ENCODE data around the gene ADARB2. TPM values are rescaled to one million over a fixed set of nuclear protein-coding genes. Genes with fewer than 3 reads are reported as not detected.

The ADARB2 gene
- total RNA-seq, 1 donor from 2014 or later, result under 0.01 TPM

- no peak overlapping the region for H3K27ac ChIP-seq (ENCODE audit: low read depth, low read length)
- H3K9me3 ChIP-seq (ENCODE audit: control insufficient read depth in 3 of 3, low read length in 3 of 3), result peaks cover 0 to 2% (median 0%) of the 10 kb centered on the region in 3 donors
- H3K36me3 ChIP-seq (ENCODE audit: control insufficient read depth in 3 of 3, insufficient read depth in 3 of 3, low read length in 3 of 3), result no peaks in the 10 kb centered on the region
- no peak overlapping the region for H3K4me3 ChIP-seq (ENCODE audit: low read length in 3 of 3)
- no peak overlapping the region for H3K9ac ChIP-seq (ENCODE audit: low read depth in 1 of 3, low read length in 3 of 3)
- H3K4me1 ChIP-seq (ENCODE audit: control insufficient read depth in 3 of 3, insufficient read depth in 3 of 3, low read length in 3 of 3), result no peaks in the 10 kb centered on the region
- peaks cover 0 to 13% (median 7%) of the 10 kb centered on the region in 3 donors for H3K27me3 ChIP-seq (ENCODE audit: control insufficient read depth in 3 of 3, insufficient read depth in 3 of 3, low read length in 3 of 3)
Observed at GRCh38 chr10:1449572-1450205, 287.6 kb downstream of the ADARB2 start.

DNA sequence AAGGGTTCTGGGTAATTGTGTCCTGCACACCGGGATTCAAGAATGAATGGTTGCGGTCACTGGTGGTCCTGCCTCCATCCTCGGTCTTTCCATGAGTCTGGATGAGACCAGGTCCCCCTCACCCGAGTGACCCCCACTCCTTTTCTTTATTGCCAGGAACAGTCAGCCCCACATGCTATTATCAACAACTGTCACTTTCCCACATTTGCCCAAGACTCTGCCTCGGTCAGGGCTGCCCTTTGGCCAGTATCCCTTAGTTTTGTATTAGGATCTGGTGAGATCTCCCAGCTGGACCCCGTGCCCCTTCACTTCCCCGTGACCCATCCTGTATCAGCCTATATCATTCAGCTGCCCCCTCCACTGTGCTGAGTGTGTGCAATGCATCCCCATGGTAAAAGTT, 288.3 kb downstream of the ADARB2 start:
- H3K27me3 ChIP-seq (ENCODE audit: control insufficient read depth in 3 of 3, insufficient read depth in 3 of 3, low read length in 3 of 3), result peaks cover 0 to 13% (median 7%) of the 10 kb centered on the region in 3 donors
- peaks cover 0 to 2% (median 0%) of the 10 kb centered on the region in 3 donors for H3K9me3 ChIP-seq (ENCODE audit: control insufficient read depth in 3 of 3, low read length in 3 of 3)
- no peak overlapping the region for H3K4me3 ChIP-seq (ENCODE audit: low read length in 3 of 3)
- H3K36me3 ChIP-seq (ENCODE audit: control insufficient read depth in 3 of 3, insufficient read depth in 3 of 3, low read length in 3 of 3), result no peaks in the 10 kb centered on the region
- H3K4me1 ChIP-seq (ENCODE audit: control insufficient read depth in 3 of 3, insufficient read depth in 3 of 3, low read length in 3 of 3), result no peaks in the 10 kb centered on the region
- no peak overlapping the region for H3K9ac ChIP-seq (ENCODE audit: low read depth in 1 of 3, low read length in 3 of 3)
- H3K27ac ChIP-seq (ENCODE audit: low read depth, low read length), result no peak overlapping the region

DNA sequence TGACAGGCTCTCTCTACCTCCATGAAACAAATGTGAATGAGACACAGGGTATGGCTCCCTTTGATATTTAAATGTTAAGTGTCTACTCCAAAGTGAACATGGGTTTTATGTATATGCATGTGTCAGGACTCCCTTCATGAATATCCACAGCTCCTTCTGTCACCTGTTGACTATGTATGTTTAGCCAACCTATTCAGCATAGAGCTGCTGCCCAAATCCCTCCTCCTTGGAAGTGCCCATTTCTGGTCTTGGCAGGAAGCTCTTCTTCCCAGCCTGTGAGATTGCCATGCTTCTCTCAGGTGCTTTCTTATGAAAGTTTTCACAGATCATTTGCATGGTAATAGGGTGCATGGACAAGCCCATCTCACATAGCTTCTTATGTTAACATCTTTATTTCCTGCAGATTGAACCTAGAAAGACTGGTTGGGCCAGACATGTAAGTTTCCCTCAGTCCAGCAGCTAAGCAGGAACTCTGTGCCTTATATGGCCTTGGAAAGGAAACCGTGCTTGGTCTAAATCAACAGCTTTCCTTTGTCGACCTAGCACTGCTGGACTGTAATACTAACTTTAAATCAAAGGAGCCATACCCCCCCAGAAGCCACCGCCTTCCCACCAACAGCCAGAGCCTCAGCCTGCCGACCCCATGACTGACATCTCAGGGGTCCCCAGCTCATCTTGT, 288.9 kb downstream of the ADARB2 start:
- H3K27me3 ChIP-seq (ENCODE audit: control insufficient read depth in 3 of 3, insufficient read depth in 3 of 3, low read length in 3 of 3), result peaks cover 0 to 13% (median 7%) of the 10 kb centered on the region in 3 donors
- no peaks in the 10 kb centered on the region for H3K36me3 ChIP-seq (ENCODE audit: control insufficient read depth in 3 of 3, insufficient read depth in 3 of 3, low read length in 3 of 3)
- no peak overlapping the region for H3K4me3 ChIP-seq (ENCODE audit: low read length in 3 of 3)
- no peak overlapping the region for H3K9ac ChIP-seq (ENCODE audit: low read depth in 1 of 3, low read length in 3 of 3)
- no peaks in the 10 kb centered on the region for H3K4me1 ChIP-seq (ENCODE audit: control insufficient read depth in 3 of 3, insufficient read depth in 3 of 3, low read length in 3 of 3)
- peaks cover 0 to 2% (median 0%) of the 10 kb centered on the region in 3 donors for H3K9me3 ChIP-seq (ENCODE audit: control insufficient read depth in 3 of 3, low read length in 3 of 3)
- H3K27ac ChIP-seq (ENCODE audit: low read depth, low read length), result no peak overlapping the region

DNA sequence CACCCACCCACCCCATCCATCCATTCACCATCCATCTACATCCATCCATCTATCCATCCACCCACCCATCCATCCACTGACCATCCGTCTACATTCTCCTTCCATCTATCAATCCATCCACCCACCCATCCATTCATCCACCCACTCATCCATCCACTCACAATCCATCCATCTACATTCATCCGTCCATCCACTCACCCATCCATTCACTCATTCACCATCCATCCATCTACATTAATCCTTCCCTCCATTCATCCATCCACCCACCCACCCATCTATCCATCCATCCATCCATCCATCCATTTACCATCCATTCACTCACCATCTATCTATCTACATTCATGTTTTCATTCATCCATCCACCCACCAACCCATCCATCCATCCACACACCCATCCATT, 292.5 kb downstream of the ADARB2 start:
- Histone ChIP-seq H3K27ac (ENCODE audit: low read depth, low read length) (no peak overlapping the region), H3K4me1 (ENCODE audit: control insufficient read depth in 3 of 3, insufficient read depth in 3 of 3, low read length in 3 of 3) (no peaks in the 10 kb centered on the region), H3K4me3 (ENCODE audit: low read length in 3 of 3) (no peak overlapping the region), H3K27me3 (ENCODE audit: control insufficient read depth in 3 of 3, insufficient read depth in 3 of 3, low read length in 3 of 3) (peaks cover 0 to 3% (median 0%) of the 10 kb centered on the region in 3 donors), H3K9me3 (ENCODE audit: control insufficient read depth in 3 of 3, low read length in 3 of 3) (no peaks in the 10 kb centered on the region), H3K36me3 (ENCODE audit: control insufficient read depth in 3 of 3, insufficient read depth in 3 of 3, low read length in 3 of 3) (no peaks in the 10 kb centered on the region), H3K9ac (ENCODE audit: low read depth in 1 of 3, low read length in 3 of 3) (no peak overlapping the region)

DNA sequence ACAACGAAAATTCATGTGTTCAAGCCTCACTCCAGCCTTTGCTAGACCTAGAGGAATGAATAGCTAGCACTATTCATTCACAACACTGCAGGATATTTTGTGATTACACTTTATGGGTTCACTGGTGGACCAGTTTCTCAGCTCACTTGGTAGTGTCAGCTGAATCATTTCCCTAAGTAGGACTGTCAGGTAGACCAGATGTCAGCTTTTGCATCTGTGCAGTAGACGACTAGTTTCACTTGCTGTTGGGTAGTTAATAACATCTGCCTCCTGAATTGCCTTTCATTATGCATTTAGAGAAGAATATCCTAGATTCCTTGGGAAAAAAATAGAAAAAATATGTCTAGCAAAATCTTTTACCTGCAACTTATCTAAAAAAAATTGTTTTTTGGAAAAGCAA, 296.4 kb downstream of the ADARB2 start:
- Histone ChIP-seq H3K27ac (ENCODE audit: low read depth, low read length) (no peak overlapping the region), H3K36me3 (ENCODE audit: control insufficient read depth in 3 of 3, insufficient read depth in 3 of 3, low read length in 3 of 3) (no peaks in the 10 kb centered on the region), H3K9ac (ENCODE audit: low read depth in 1 of 3, low read length in 3 of 3) (no peak overlapping the region), H3K4me1 (ENCODE audit: control insufficient read depth in 3 of 3, insufficient read depth in 3 of 3, low read length in 3 of 3) (no peaks in the 10 kb centered on the region), H3K4me3 (ENCODE audit: low read length in 3 of 3) (no peak overlapping the region), H3K9me3 (ENCODE audit: control insufficient read depth in 3 of 3, low read length in 3 of 3) (no peaks in the 10 kb centered on the region), H3K27me3 (ENCODE audit: control insufficient read depth in 3 of 3, insufficient read depth in 3 of 3, low read length in 3 of 3) (peaks cover 0 to 4% (median 0%) of the 10 kb centered on the region in 3 donors)

DNA sequence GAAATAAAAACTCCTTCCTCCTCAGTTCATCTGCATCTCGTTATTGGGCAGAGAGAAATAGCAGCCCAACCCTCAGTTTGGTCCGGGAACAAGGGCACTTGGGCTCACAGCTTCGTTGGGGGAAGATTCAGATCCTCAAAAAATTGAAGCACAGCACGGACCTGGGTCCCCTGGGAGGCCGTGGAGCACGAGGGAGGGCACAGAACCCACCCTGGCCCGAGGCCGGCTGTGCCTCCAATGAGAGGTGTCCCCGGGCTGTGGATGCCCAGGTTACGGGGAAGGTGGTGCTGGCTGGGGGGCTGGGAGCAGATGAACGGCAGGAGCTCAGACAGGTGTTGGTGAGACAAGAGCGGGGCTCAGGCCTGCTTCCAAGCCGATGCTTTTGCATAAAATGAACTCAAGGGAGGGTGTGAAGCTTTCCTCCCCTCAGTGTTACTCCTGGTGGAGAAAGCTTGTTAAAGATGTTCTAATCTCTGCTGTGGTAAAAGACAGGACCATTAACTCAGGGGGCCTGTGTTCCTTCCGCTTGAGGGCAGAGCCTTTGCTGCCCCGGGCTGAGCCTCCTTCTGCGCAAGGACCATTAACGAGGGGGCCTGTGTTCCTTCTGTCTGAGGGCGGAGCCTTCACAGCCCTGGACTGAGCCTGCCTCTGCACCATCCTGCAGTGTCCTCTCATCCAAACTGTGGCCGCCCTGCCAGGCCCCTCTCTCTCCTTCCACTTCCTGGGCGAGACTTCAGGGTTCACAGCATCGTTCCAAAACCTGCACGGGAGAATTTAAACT, 302.2 kb downstream of the ADARB2 start:
- Histone ChIP-seq H3K9me3 (ENCODE audit: control insufficient read depth in 3 of 3, low read length in 3 of 3) (peaks cover 0 to 2% (median 0%) of the 10 kb centered on the region in 3 donors), H3K9ac (ENCODE audit: low read depth in 1 of 3, low read length in 3 of 3) (no peak overlapping the region), H3K4me1 (ENCODE audit: control insufficient read depth in 3 of 3, insufficient read depth in 3 of 3, low read length in 3 of 3) (no peaks in the 10 kb centered on the region), H3K4me3 (ENCODE audit: low read length in 3 of 3) (no peak overlapping the region), H3K36me3 (ENCODE audit: control insufficient read depth in 3 of 3, insufficient read depth in 3 of 3, low read length in 3 of 3) (no peaks in the 10 kb centered on the region), H3K27ac (ENCODE audit: low read depth, low read length) (no peak overlapping the region), H3K27me3 (ENCODE audit: control insufficient read depth in 3 of 3, insufficient read depth in 3 of 3, low read length in 3 of 3) (peaks cover 0 to 11% (median 0%) of the 10 kb centered on the region in 3 donors)

- peaks cover 0 to 3% (median 2%) of the 10 kb centered on the region in 3 donors for H3K9me3 ChIP-seq (ENCODE audit: control insufficient read depth in 3 of 3, low read length in 3 of 3)
- no peaks in the 10 kb centered on the region for H3K36me3 ChIP-seq (ENCODE audit: control insufficient read depth in 3 of 3, insufficient read depth in 3 of 3, low read length in 3 of 3)
- no peaks in the 10 kb centered on the region for H3K4me1 ChIP-seq (ENCODE audit: control insufficient read depth in 3 of 3, insufficient read depth in 3 of 3, low read length in 3 of 3)
- H3K27ac ChIP-seq (ENCODE audit: low read depth, low read length), result no peak overlapping the region
- peaks cover 0 to 11% (median 0%) of the 10 kb centered on the region in 3 donors for H3K27me3 ChIP-seq (ENCODE audit: control insufficient read depth in 3 of 3, insufficient read depth in 3 of 3, low read length in 3 of 3)
- no peak overlapping the region for H3K4me3 ChIP-seq (ENCODE audit: low read length in 3 of 3)
- no peak overlapping the region for H3K9ac ChIP-seq (ENCODE audit: low read depth in 1 of 3, low read length in 3 of 3)
Observed at GRCh38 chr10:1434202-1434601, 303.1 kb downstream of the ADARB2 start.

DNA sequence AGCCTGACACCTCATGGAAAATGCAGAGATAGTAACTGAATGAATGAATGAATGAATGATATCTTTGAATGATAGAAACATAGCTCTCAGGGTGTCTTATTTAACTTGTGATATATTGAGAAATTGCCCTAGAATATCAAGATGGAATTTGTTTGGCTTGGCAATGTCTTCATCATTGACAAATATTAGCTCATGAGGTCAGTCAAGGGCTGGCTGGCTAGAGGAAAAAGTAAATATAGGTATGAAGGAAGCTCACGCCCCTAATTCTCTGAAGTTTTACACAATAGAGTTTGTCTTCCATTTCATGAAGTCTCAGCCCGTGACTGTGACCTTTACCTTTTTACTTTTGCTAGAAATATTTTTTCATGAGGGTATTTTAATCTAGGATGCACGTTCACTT, 305.2 kb downstream of the ADARB2 start:
- Histone ChIP-seq H3K4me1 (ENCODE audit: control insufficient read depth in 3 of 3, insufficient read depth in 3 of 3, low read length in 3 of 3) (no peaks in the 10 kb centered on the region), H3K27ac (ENCODE audit: low read depth, low read length) (no peak overlapping the region), H3K36me3 (ENCODE audit: control insufficient read depth in 3 of 3, insufficient read depth in 3 of 3, low read length in 3 of 3) (no peaks in the 10 kb centered on the region)

GRCh38 chr10:1431229-1431628, 306.1 kb downstream of the ADARB2 start:
- Histone ChIP-seq H3K9ac (ENCODE audit: low read depth in 1 of 3, low read length in 3 of 3) (no peak overlapping the region), H3K27ac (ENCODE audit: low read depth, low read length) (no peak overlapping the region), H3K27me3 (ENCODE audit: control insufficient read depth in 3 of 3, insufficient read depth in 3 of 3, low read length in 3 of 3) (peaks cover 0 to 10% (median 0%) of the 10 kb centered on the region in 3 donors), H3K36me3 (ENCODE audit: control insufficient read depth in 3 of 3, insufficient read depth in 3 of 3, low read length in 3 of 3) (no peaks in the 10 kb centered on the region), H3K9me3 (ENCODE audit: control insufficient read depth in 3 of 3, low read length in 3 of 3) (peaks cover 0 to 3% (median 2%) of the 10 kb centered on the region in 3 donors), H3K4me3 (ENCODE audit: low read length in 3 of 3) (no peak overlapping the region), H3K4me1 (ENCODE audit: control insufficient read depth in 3 of 3, insufficient read depth in 3 of 3, low read length in 3 of 3) (no peaks in the 10 kb centered on the region)

More for the DNA sequence above, 305.2 kb downstream of the ADARB2 start:
- Histone ChIP-seq H3K27me3 (ENCODE audit: control insufficient read depth in 3 of 3, insufficient read depth in 3 of 3, low read length in 3 of 3) (peaks cover 0 to 7% (median 0%) of the 10 kb centered on the region in 3 donors), H3K9ac (ENCODE audit: low read depth in 1 of 3, low read length in 3 of 3) (no peak overlapping the region), H3K4me3 (ENCODE audit: low read length in 3 of 3) (no peak overlapping the region), H3K9me3 (ENCODE audit: control insufficient read depth in 3 of 3, low read length in 3 of 3) (peaks cover 0 to 3% (median 2%) of the 10 kb centered on the region in 3 donors)

Data from skeletal muscle tissue (tissue), 4 donors.